ENCODE results near the gene NR3C1.

GRCh38 chr5:143362664-143363227, 40.7 kb downstream of the NR3C1 start:
- TF ChIP-seq, protein P1, sequence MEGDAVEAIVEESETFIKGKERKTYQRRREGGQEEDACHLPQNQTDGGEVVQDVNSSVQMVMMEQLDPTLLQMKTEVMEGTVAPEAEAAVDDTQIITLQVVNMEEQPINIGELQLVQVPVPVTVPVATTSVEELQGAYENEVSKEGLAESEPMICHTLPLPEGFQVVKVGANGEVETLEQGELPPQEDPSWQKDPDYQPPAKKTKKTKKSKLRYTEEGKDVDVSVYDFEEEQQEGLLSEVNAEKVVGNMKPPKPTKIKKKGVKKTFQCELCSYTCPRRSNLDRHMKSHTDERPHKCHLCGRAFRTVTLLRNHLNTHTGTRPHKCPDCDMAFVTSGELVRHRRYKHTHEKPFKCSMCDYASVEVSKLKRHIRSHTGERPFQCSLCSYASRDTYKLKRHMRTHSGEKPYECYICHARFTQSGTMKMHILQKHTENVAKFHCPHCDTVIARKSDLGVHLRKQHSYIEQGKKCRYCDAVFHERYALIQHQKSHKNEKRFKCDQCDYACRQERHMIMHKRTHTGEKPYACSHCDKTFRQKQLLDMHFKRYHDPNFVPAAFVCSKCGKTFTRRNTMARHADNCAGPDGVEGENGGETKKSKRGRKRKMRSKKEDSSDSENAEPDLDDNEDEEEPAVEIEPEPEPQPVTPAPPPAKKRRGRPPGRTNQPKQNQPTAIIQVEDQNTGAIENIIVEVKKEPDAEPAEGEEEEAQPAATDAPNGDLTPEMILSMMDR (IDR thresholded peaks at IDR 0.05 in 4 of 5, conservative IDR thresholded peaks at IDR 0.05 in 1 of 5) = no peak
- TF ChIP-seq POLR2A (IDR thresholded peaks at IDR 0.05) = no peak

All from gastrocnemius medialis (tissue), 4 donors.